ENCODE measurements around the gene RGL1. TPM values are rescaled to one million over a fixed set of nuclear protein-coding genes. Genes with fewer than 3 reads are reported as not detected.

The RGL1 gene
- total and polyA plus RNA-seq, 2 donors (not counting 3 experiments of a cell fraction or from before 2014, with no cell fraction given) = 19.8 to 35.3 TPM

DNA sequence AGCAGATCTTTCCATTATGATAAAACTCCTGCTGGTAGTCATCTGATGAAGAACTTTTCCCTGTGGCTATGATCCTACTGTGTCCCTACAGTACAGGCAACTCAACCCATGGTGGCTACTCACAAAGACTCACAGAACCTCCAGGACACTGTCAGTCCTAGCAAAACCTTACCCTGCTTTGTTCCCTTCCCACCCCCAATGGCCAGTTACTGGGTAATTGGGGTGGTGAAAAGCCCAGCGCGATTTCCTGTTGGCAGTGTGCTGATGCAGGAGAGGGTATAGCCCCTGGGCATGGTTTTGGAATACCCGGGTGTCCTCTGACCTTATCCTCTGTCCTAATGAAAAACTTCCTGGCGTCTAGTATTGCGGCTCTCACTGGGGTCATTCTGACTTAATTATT is 533 bp upstream of the RGL1 start:
- Histone ChIP-seq H3K4me2 (ENCODE audit: insufficient read depth, low read length) (peak overlapping the region; percentile 90), H3K9ac (replicated peaks; ENCODE audit: extremely low read depth, insufficient read depth, low read length) (peak overlapping the region; percentile 98), H3K9me3 (replicated peaks; ENCODE audit: control insufficient read depth, insufficient read depth, low read length) (no peaks in the 10 kb centered on the region), H3K9me1 (replicated peaks; ENCODE audit: control insufficient read depth, extremely low read depth, insufficient read depth, low read length) (no peaks in the 10 kb centered on the region), H3K4me3 (replicated peaks in 1 of 3; ENCODE audit: insufficient read depth in 1 of 3, low read depth in 1 of 3, low read length in 3 of 3) (peak overlapping the region in 2 of 3 experiments; percentile 51 to 96), H3K36me3 (ENCODE audit: control insufficient read depth in 2 of 2, extremely low read depth in 1 of 2, insufficient read depth in 2 of 2, low read length in 2 of 2) (peaks cover 0 to 5% of the 10 kb centered on the region in 2 experiments), H3K27me3 (ENCODE audit: control insufficient read depth in 2 of 2, insufficient read depth in 2 of 2, low read length in 2 of 2) (no peaks in the 10 kb centered on the region), H3K4me1 (ENCODE audit: control insufficient read depth, extremely low read depth, insufficient read depth, low read length) (peaks cover 25% of the 10 kb centered on the region), H4K20me1 (replicated peaks; ENCODE audit: control insufficient read depth, extremely low read depth, insufficient read depth, low read length) (no peaks in the 10 kb centered on the region), H2AFZ (ENCODE audit: low read depth, low read length) (peak overlapping the region; percentile 88), H3K27ac (ENCODE audit: insufficient read depth, low read depth, low read length) (peak overlapping the region; percentile 88), H3K79me2 (ENCODE audit: control insufficient read depth, insufficient read depth, low read length) (peaks cover 24% of the 10 kb centered on the region)
- CTCF ChIA-PET = no interaction called here
- POLR2A ChIA-PET = no interaction called here
- intact Hi-C loops (cut with micrococcal nuclease) = loop anchor here (2.0 kb wide), 2 partner anchors 76 to 150 kb away; no protein-coding TSS in a partner anchor
- TSS peak; percentile 89 for BruUV-seq (replicated peaks)
- DNase-seq (ENCODE audit: low read depth, low spot score) (no peak), FAIRE-seq (no peak)
- dilution Hi-C loops (cut with MboI; ENCODE audit: extremely low pct_ligation_motif_present, low sequenced_read_pairs) = no loop called here
- TF ChIP-seq, protein P1, sequence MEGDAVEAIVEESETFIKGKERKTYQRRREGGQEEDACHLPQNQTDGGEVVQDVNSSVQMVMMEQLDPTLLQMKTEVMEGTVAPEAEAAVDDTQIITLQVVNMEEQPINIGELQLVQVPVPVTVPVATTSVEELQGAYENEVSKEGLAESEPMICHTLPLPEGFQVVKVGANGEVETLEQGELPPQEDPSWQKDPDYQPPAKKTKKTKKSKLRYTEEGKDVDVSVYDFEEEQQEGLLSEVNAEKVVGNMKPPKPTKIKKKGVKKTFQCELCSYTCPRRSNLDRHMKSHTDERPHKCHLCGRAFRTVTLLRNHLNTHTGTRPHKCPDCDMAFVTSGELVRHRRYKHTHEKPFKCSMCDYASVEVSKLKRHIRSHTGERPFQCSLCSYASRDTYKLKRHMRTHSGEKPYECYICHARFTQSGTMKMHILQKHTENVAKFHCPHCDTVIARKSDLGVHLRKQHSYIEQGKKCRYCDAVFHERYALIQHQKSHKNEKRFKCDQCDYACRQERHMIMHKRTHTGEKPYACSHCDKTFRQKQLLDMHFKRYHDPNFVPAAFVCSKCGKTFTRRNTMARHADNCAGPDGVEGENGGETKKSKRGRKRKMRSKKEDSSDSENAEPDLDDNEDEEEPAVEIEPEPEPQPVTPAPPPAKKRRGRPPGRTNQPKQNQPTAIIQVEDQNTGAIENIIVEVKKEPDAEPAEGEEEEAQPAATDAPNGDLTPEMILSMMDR (IDR thresholded peaks at IDR 0.05; ENCODE audit: extremely low read depth in 1 of 2, insufficient read depth in 1 of 2, low read depth in 1 of 2, low read length in 2 of 2) = no peak
- TF ChIP-seq GATA2 (IDR thresholded peaks at IDR 0.05; ENCODE audit: insufficient read depth, insufficient read length, low read depth, low read length) (no peak), EZH2 (IDR thresholded peaks at IDR 0.05; ENCODE audit: borderline replicate concordance, low read depth, low read length, severe bottlenecking) (no peak), POLR2A (IDR thresholded peaks at IDR 0.05; ENCODE audit: low read depth, low read length) (no peak), POLR2AphosphoS5 (IDR thresholded peaks at IDR 0.05; ENCODE audit: insufficient read depth, low read depth, low read length) (no peak), JUN (IDR thresholded peaks at IDR 0.05; ENCODE audit: borderline replicate concordance, insufficient read depth, insufficient read length, low read depth) (no peak), FOS (IDR thresholded peaks at IDR 0.05; ENCODE audit: borderline replicate concordance, insufficient read depth, low read length) (no peak), MYC (IDR thresholded peaks at IDR 0.05; ENCODE audit: low read depth, low read length) (no peak)
- TF ChIP-seq, protein P2, sequence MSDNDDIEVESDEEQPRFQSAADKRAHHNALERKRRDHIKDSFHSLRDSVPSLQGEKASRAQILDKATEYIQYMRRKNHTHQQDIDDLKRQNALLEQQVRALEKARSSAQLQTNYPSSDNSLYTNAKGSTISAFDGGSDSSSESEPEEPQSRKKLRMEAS (IDR thresholded peaks at IDR 0.05; ENCODE audit: insufficient read depth, insufficient read length) = no peak

Measured in endothelial cell of umbilical vein (primary cell).